ENCODE results near the gene PCSK4. TPM values are rescaled to one million over a fixed set of nuclear protein-coding genes. Genes with fewer than 3 reads are reported as not detected.

PCSK4 gene
- total and polyA plus RNA-seq, 9 of the 15 experiments (the other 6 are each of a cell fraction or from before 2014, with no cell fraction given) = 0.01 to 9.1 (median 2.1) TPM; not detected in 1

GRCh38 chr19:1490311-1491113 is at the start of gene PCSK4 (continued):
- TF ChIP-seq CTCFL (IDR thresholded peaks at IDR 0.05; ENCODE audit: borderline replicate concordance, insufficient read depth, low read depth, low read length, poor library complexity, severe bottlenecking) = no peak
- peak; percentile 93 for TF ChIP-seq ARID4B (CRISPR knock-in tag; IDR thresholded peaks at IDR 0.05)
- no peak for TF ChIP-seq ZNF507 (tag; conservative IDR thresholded peaks at IDR 0.05)
- TF ChIP-seq ZNF174 (CRISPR knock-in tag; IDR thresholded peaks at IDR 0.05) = no peak
- no peak for TF ChIP-seq THAP12 (CRISPR knock-in tag; IDR thresholded peaks at IDR 0.05)
- no peak for TF ChIP-seq HES1 (IDR thresholded peaks at IDR 0.05; ENCODE audit: low read depth)
- no peak for TF ChIP-seq NCOA2 (IDR thresholded peaks at IDR 0.05; ENCODE audit: partially characterized antibody in 2 of 2)
- TF ChIP-seq ATF7 (IDR thresholded peaks at IDR 0.05) = peak; percentile 98
- 0 out of 2 replicates have a peak, but pooled peaks have one; percentile 25 for TF ChIP-seq PML (IDR thresholded peaks at IDR 0.05; ENCODE audit: low read length)
- TF ChIP-seq BCL6 (CRISPR knock-in tag; IDR thresholded peaks at IDR 0.05) = no peak
- TF ChIP-seq ZBTB7A (IDR thresholded peaks at IDR 0.05; ENCODE audit: borderline replicate concordance, control insufficient read depth, low read depth, low read length) = peak; percentile 37; the same call in 1 of the 2 replicates
- TF ChIP-seq RBM39 (optimal IDR thresholded peaks at IDR 0.05; ENCODE audit: low read depth, low read length) = no peak
- no peak for TF ChIP-seq ZNF431 (CRISPR knock-in tag; IDR thresholded peaks at IDR 0.05)
- TF ChIP-seq JUN (IDR thresholded peaks at IDR 0.05; ENCODE audit: borderline replicate concordance, low read depth, low read length) = 0 out of 2 replicates have a peak, but pooled peaks have one; percentile 14
- TF ChIP-seq JUN (CRISPR knock-in tag; IDR thresholded peaks at IDR 0.05; ENCODE audit: borderline replicate concordance) = no peak
- no peak for TF ChIP-seq ZNF253 (CRISPR knock-in tag; conservative IDR thresholded peaks at IDR 0.05)
- no peak for TF ChIP-seq PCBP1 (IDR thresholded peaks at IDR 0.05; ENCODE audit: low read depth, low read length, poor library complexity, severe bottlenecking)
- TF ChIP-seq ZNF175 (CRISPR knock-in tag; IDR thresholded peaks at IDR 0.05; ENCODE audit: low read depth) = no peak
